Panc1 (cell line): ENCODE data around the gene NINJ2. TPM values are rescaled to one million over a fixed set of nuclear protein-coding genes. Genes with fewer than 3 reads are reported as not detected.
A peak's percentile ranks its signal among the peaks of the same experiment; 100 is the strongest.

Experiments used
- ATAC-seq: fragments of 200-7000 bp; cut with Tn5 transposase; 2 replicates; pipeline ENCODE4 v1.9.1; 2020; ENCODE audit warnings: mild to moderate bottlenecking, moderate library complexity
- BruUV-seq: library from RNA; stranded (reverse); fragments of 400-500 nt; replicated peaks from 2 replicates; lab custom pipeline; 2021; lab: Mats Ljungman, UMichigan
- CTCF ChIA-PET: fragments of 300-600 bp; sonication (Branson Sonifier 250); formaldehyde crosslinking; loops from one replicate; lab custom pipeline; 2022; ENCODE audit warnings: antibody characterized with exemption; lab: Charles Lee
- POLR2A ChIA-PET: fragments of 300-600 bp; sonication (Branson Sonifier 250); formaldehyde crosslinking; loops from one replicate; lab custom pipeline; 2022; ENCODE audit warnings: antibody characterized with exemption; lab: Charles Lee
- DNase-seq: peaks from one replicate; pipeline ENCODE4 v3.0.0-alpha.2; 2010; ENCODE audit warnings: low read depth, low spot score
- H3K27ac ChIP-seq: 2 replicates; pipeline ENCODE4 v1.5.1; 2011; ENCODE audit warnings: mild to moderate bottlenecking, low read length, inconsistent platforms
- H3K27me3 ChIP-seq: fragments of 200-500 bp; sonication (Bioruptor generic); 2 replicates; pipeline ENCODE4 v1.6.0; 2014; ENCODE audit warnings: low read length, inconsistent platforms; ENCODE audit not compliant: control insufficient read depth, insufficient read depth
- H3K36me3 ChIP-seq: fragments of 200-500 bp; sonication (Bioruptor generic); 2 replicates; pipeline ENCODE4 v1.5.1; 2014; ENCODE audit warnings: inconsistent platforms, mild to moderate bottlenecking, low read length, moderate library complexity; ENCODE audit not compliant: control insufficient read depth, insufficient read depth
- H3K4me1 ChIP-seq: 2 replicates; pipeline ENCODE4 v1.5.1; 2011; ENCODE audit warnings: inconsistent platforms, mild to moderate bottlenecking, low read length, moderate library complexity; ENCODE audit not compliant: control insufficient read depth, insufficient read depth
- H3K4me3 ChIP-seq, 2 experiments: 2 replicates each; pipeline ENCODE4 v1.5.1; 2011 to 2012; ENCODE audit warnings: low read depth in 2 of 2, low read length in 2 of 2, mild to moderate bottlenecking in 2 of 2, inconsistent platforms in 1 of 2, moderate library complexity in 1 of 2
- H3K9me3 ChIP-seq: fragments of 200-500 bp; sonication (Bioruptor generic); 2 replicates; pipeline ENCODE4 v1.5.1; 2014; ENCODE audit warnings: low read depth, mild to moderate bottlenecking, inconsistent platforms, low read length, moderate library complexity; ENCODE audit not compliant: control insufficient read depth, insufficient read depth
- CTCF ChIP-seq: fragments of 450-650 bp; IDR thresholded peaks from 2 replicates; pipeline ENCODE4 v1.5.1; 2017; ENCODE audit warnings: mild to moderate bottlenecking
- POLR2AphosphoS5 ChIP-seq: IDR thresholded peaks from 2 replicates; pipeline ENCODE4 v1.6.1; 2012; ENCODE audit warnings: mild to moderate bottlenecking, low read depth, low read length, moderate library complexity
- REST ChIP-seq, 2 experiments: IDR thresholded peaks; 2 replicates each; pipeline ENCODE4 v1.6.1; 2011 to 2012; ENCODE audit warnings: low read depth in 2 of 2, control low read depth in 1 of 2, low read length in 1 of 2, mild to moderate bottlenecking in 1 of 2, moderate library complexity in 1 of 2; ENCODE audit not compliant: insufficient read depth in 1 of 2
- SIN3A ChIP-seq: IDR thresholded peaks from 2 replicates; pipeline ENCODE4 v1.6.1; 2012; ENCODE audit warnings: low read depth, mild to moderate bottlenecking, low read length, moderate library complexity, borderline replicate concordance; ENCODE audit not compliant: insufficient read depth
- TCF7L2 ChIP-seq: IDR thresholded peaks from 2 replicates; pipeline ENCODE4 v1.6.1; 2011; ENCODE audit warnings: mild to moderate bottlenecking, low read depth, low read length, inconsistent platforms
- in situ Hi-C: cut with HindIII; loops from 2 replicates; pipeline ENCODE4 v1.10.0; 2016; ENCODE audit warnings: low sequenced_read_pairs, low pct_unique_long_range_greater_than_20kb
- intact Hi-C: fragments of 100-400 bp; cut with micrococcal nuclease; formaldehyde crosslinking; loops from one replicate; pipeline ENCODE4 v1.10.0; 2022; ENCODE audit not compliant: unreplicated experiment
- total RNA-seq: library from RNA; stranded (reverse); gene quantifications from one replicate; pipeline ENCODE4 v1.2.1, GENCODE V29; 2021; ENCODE audit not compliant: unreplicated experiment

The NINJ2 gene
- total RNA-seq, 1 experiment from 2014 or later = 1.9 TPM

GRCh38 chr12:581746-582145, 81.5 kb downstream of the NINJ2 start:
- DNase-seq (no peak), ATAC-seq (no peak)
- intact Hi-C loops = no loop called here
- TF ChIP-seq CTCF (no peak), SIN3A (no peak), POLR2AphosphoS5 (no peak), TCF7L2 (no peak), REST (IDR thresholded peaks at IDR 0.05; ENCODE audit: insufficient read depth in 1 of 2, low read depth in 2 of 2, low read length in 1 of 2) (no peak)
- in situ Hi-C loops = no loop called here
- H3K9me3 ChIP-seq = no peaks in the 10 kb centered on the region
- H3K4me3 ChIP-seq = no peak overlapping the region
- peak overlapping the region; percentile 68; the same call in 1 of the 2 replicates for H3K27ac ChIP-seq
- peaks cover 33% of the 10 kb centered on the region for H3K4me1 ChIP-seq
- ChIA-PET CTCF (no interaction called here), POLR2A (no interaction called here)
- H3K27me3 ChIP-seq = no peaks in the 10 kb centered on the region
- H3K36me3 ChIP-seq = no peaks in the 10 kb centered on the region
- BruUV-seq = no TSS peak

GRCh38 chr12:581321-581720, 81.9 kb downstream of the NINJ2 start:
- H3K27me3 ChIP-seq = no peaks in the 10 kb centered on the region
- no peak for ATAC-seq
- in situ Hi-C loops = no loop called here
- H3K9me3 ChIP-seq = no peaks in the 10 kb centered on the region
- intact Hi-C loops = no loop called here
- H3K4me3 ChIP-seq = no peak overlapping the region
- H3K4me1 ChIP-seq = peaks cover 37% of the 10 kb centered on the region
- no peaks in the 10 kb centered on the region for H3K36me3 ChIP-seq
- ChIA-PET POLR2A (no interaction called here), CTCF (no interaction called here)
- no peak for DNase-seq
- TF ChIP-seq SIN3A (no peak), CTCF (no peak), TCF7L2 (no peak), POLR2AphosphoS5 (no peak), REST (IDR thresholded peaks at IDR 0.05; ENCODE audit: insufficient read depth in 1 of 2, low read depth in 2 of 2, low read length in 1 of 2) (no peak)
- no TSS peak for BruUV-seq
- H3K27ac ChIP-seq = peak overlapping the region; percentile 68
